Measurements from ENCODE around the gene ANAPC2.

- TF ChIP-seq CTCF (IDR thresholded peaks at IDR 0.05 in 8 of 11, conservative IDR thresholded peaks at IDR 0.05 in 3 of 11), result no peak
- TF ChIP-seq POLR2AphosphoS5 (IDR thresholded peaks at IDR 0.05), result no peak
- no peak for TF ChIP-seq POLR2A (IDR thresholded peaks at IDR 0.05)
Observed at GRCh38 chr9:137232510-137232909, 44.1 kb upstream of the ANAPC2 start.

Measured in spleen (tissue), 7 donors.